BLaER1 (cell line): ENCODE data around the gene DSE.

Experiments used
- H3K27ac ChIP-seq: shearing (Covaris generic); formaldehyde crosslinking; 2 replicates; pipeline ENCODE4 v1.8.1; 2022
- H3K27me3 ChIP-seq: shearing (Covaris generic); formaldehyde crosslinking; 2 replicates; pipeline ENCODE4 v1.8.1; 2022
- H3K36me3 ChIP-seq: shearing (Covaris generic); formaldehyde crosslinking; 2 replicates; pipeline ENCODE4 v1.8.1; 2022
- H3K4me1 ChIP-seq: shearing (Covaris generic); formaldehyde crosslinking; 2 replicates; pipeline ENCODE4 v1.8.1; 2022
- H3K4me2 ChIP-seq: shearing (Covaris generic); formaldehyde crosslinking; 2 replicates; pipeline ENCODE4 v1.8.1; 2022
- H3K4me3 ChIP-seq: shearing (Covaris generic); formaldehyde crosslinking; 2 replicates; pipeline ENCODE4 v1.8.1; 2022
- H3K9ac ChIP-seq: shearing (Covaris generic); formaldehyde crosslinking; 2 replicates; pipeline ENCODE4 v1.8.1; 2022
- H3K9me3 ChIP-seq: shearing (Covaris generic); formaldehyde crosslinking; 2 replicates; pipeline ENCODE4 v1.8.1; 2022
- H4K20me1 ChIP-seq: shearing (Covaris generic); formaldehyde crosslinking; 2 replicates; pipeline ENCODE4 v1.8.1; 2022
- Cebpa-rat ChIP-seq: shearing (Covaris generic); IDR thresholded peaks from 2 replicates; pipeline ENCODE4 v1.8.1; 2022

Gene DSE

GRCh38 chr6:116386581-116387299 lies 16.0 kb downstream of the DSE start:
- no peaks in the 10 kb centered on the region for H3K36me3 ChIP-seq
- H3K9me3 ChIP-seq: no peaks in the 10 kb centered on the region
- peaks cover 31% of the 10 kb centered on the region for H3K4me1 ChIP-seq
- H3K4me3 ChIP-seq: no peak overlapping the region
- H3K27ac ChIP-seq: no peak overlapping the region
- no peaks in the 10 kb centered on the region for H3K27me3 ChIP-seq
- TF ChIP-seq Cebpa-rat: no peak
- H3K9ac ChIP-seq: no peak overlapping the region
- no peaks in the 10 kb centered on the region for H4K20me1 ChIP-seq
- no peak overlapping the region for H3K4me2 ChIP-seq

- Histone ChIP-seq H3K36me3 (no peaks in the 10 kb centered on the region), H3K4me3 (no peak overlapping the region), H3K4me1 (peaks cover 38% of the 10 kb centered on the region), H3K4me2 (no peak overlapping the region), H3K9me3 (no peaks in the 10 kb centered on the region), H3K9ac (no peak overlapping the region), H4K20me1 (no peaks in the 10 kb centered on the region), H3K27me3 (no peaks in the 10 kb centered on the region), H3K27ac (no peak overlapping the region)
- TF ChIP-seq Cebpa-rat: no peak
Measured at GRCh38 chr6:116387374-116387773, 16.6 kb downstream of the DSE start.

GRCh38 chr6:116388924-116389323 lies 18.2 kb downstream of the DSE start:
- H3K4me2 ChIP-seq: peak overlapping the region; percentile 56
- H3K9me3 ChIP-seq: no peaks in the 10 kb centered on the region
- no peak overlapping the region for H3K27ac ChIP-seq
- no peaks in the 10 kb centered on the region for H3K27me3 ChIP-seq
- no peaks in the 10 kb centered on the region for H3K36me3 ChIP-seq
- H4K20me1 ChIP-seq: no peaks in the 10 kb centered on the region
- H3K4me1 ChIP-seq: peaks cover 52% of the 10 kb centered on the region
- no peak overlapping the region for H3K9ac ChIP-seq
- TF ChIP-seq Cebpa-rat: no peak
- no peak overlapping the region for H3K4me3 ChIP-seq

GRCh38 chr6:116389357-116389756 lies 18.6 kb downstream of the DSE start:
- Histone ChIP-seq H3K4me1 (peaks cover 52% of the 10 kb centered on the region), H4K20me1 (no peaks in the 10 kb centered on the region), H3K36me3 (no peaks in the 10 kb centered on the region), H3K9ac (no peak overlapping the region), H3K27ac (no peak overlapping the region), H3K9me3 (no peaks in the 10 kb centered on the region), H3K27me3 (no peaks in the 10 kb centered on the region), H3K4me2 (peak overlapping the region; percentile 56), H3K4me3 (no peak overlapping the region)
- no peak for TF ChIP-seq Cebpa-rat

- Histone ChIP-seq H3K36me3 (no peaks in the 10 kb centered on the region), H3K4me1 (peaks cover 53% of the 10 kb centered on the region), H3K27ac (0 out of 2 replicates have a peak overlapping the region, but pooled peaks have one; percentile 27), H3K4me2 (peak overlapping the region; percentile 78), H3K4me3 (no peak overlapping the region), H4K20me1 (no peaks in the 10 kb centered on the region), H3K9ac (no peak overlapping the region), H3K27me3 (no peaks in the 10 kb centered on the region), H3K9me3 (no peaks in the 10 kb centered on the region)
- no peak for TF ChIP-seq Cebpa-rat
Measured at GRCh38 chr6:116390581-116390980, 19.8 kb downstream of the DSE start.

- Histone ChIP-seq H3K9ac (peak overlapping the region; percentile 0; the same call in 1 of the 2 replicates), H3K4me3 (no peak overlapping the region), H3K4me1 (peaks cover 57% of the 10 kb centered on the region), H3K9me3 (no peaks in the 10 kb centered on the region), H3K27me3 (no peaks in the 10 kb centered on the region), H3K36me3 (no peaks in the 10 kb centered on the region), H3K4me2 (peak overlapping the region; percentile 78), H3K27ac (peak overlapping the region; percentile 68), H4K20me1 (no peaks in the 10 kb centered on the region)
- TF ChIP-seq Cebpa-rat: peak; percentile 63
Measured at GRCh38 chr6:116392132-116393013, 21.6 kb downstream of the DSE start.

- no peak for TF ChIP-seq Cebpa-rat
- Histone ChIP-seq H3K36me3 (no peaks in the 10 kb centered on the region), H4K20me1 (no peaks in the 10 kb centered on the region), H3K9me3 (no peaks in the 10 kb centered on the region), H3K4me1 (peaks cover 57% of the 10 kb centered on the region), H3K4me2 (no peak overlapping the region; the same call in 1 of the 2 replicates), H3K27ac (no peak overlapping the region), H3K9ac (no peak overlapping the region), H3K4me3 (no peak overlapping the region), H3K27me3 (no peaks in the 10 kb centered on the region)
Measured at GRCh38 chr6:116393430-116393829, 22.7 kb downstream of the DSE start.

GRCh38 chr6:116395647-116396046 lies 24.9 kb downstream of the DSE start:
- Histone ChIP-seq H4K20me1 (no peaks in the 10 kb centered on the region), H3K4me1 (peaks cover 36% of the 10 kb centered on the region), H3K36me3 (0 out of 2 replicates have a peak, but pooled peaks cover 6% of the 10 kb centered on the region), H3K9ac (no peak overlapping the region), H3K4me3 (no peak overlapping the region), H3K27me3 (no peaks in the 10 kb centered on the region), H3K4me2 (no peak overlapping the region), H3K9me3 (no peaks in the 10 kb centered on the region), H3K27ac (no peak overlapping the region)
- TF ChIP-seq Cebpa-rat: no peak

GRCh38 chr6:116396441-116396840 lies 25.7 kb downstream of the DSE start:
- no peak for TF ChIP-seq Cebpa-rat
- peaks cover 28% of the 10 kb centered on the region for H3K4me1 ChIP-seq
- H4K20me1 ChIP-seq: no peaks in the 10 kb centered on the region
- no peaks in the 10 kb centered on the region for H3K27me3 ChIP-seq
- no peak overlapping the region for H3K9ac ChIP-seq
- no peak overlapping the region for H3K4me3 ChIP-seq
- no peak overlapping the region for H3K4me2 ChIP-seq
- H3K36me3 ChIP-seq: 0 out of 2 replicates have a peak, but pooled peaks cover 6% of the 10 kb centered on the region
- no peaks in the 10 kb centered on the region for H3K9me3 ChIP-seq
- H3K27ac ChIP-seq: no peak overlapping the region

GRCh38 chr6:116397914-116398313 lies 27.2 kb downstream of the DSE start:
- TF ChIP-seq Cebpa-rat: no peak
- Histone ChIP-seq H3K4me2 (no peak overlapping the region), H3K4me3 (no peak overlapping the region), H3K27ac (no peak overlapping the region), H3K36me3 (0 out of 2 replicates have a peak, but pooled peaks cover 6% of the 10 kb centered on the region), H3K27me3 (no peaks in the 10 kb centered on the region), H3K4me1 (peaks cover 14% of the 10 kb centered on the region), H3K9me3 (no peaks in the 10 kb centered on the region), H4K20me1 (no peaks in the 10 kb centered on the region), H3K9ac (no peak overlapping the region)
